Stimulated activated CD4-positive, alpha-beta T cell treated with anti-CD3 and anti-CD28 coated beads, Interleukin-4, amount 100 ng/mL, for 48 hours (primary cell): Measurements from ENCODE around the gene ENHO.
A peak's percentile ranks its signal among the peaks of the same experiment; 100 is the strongest.

Experiments used
- DNase-seq, 2 donors: peaks; one replicate each; pipeline ENCODE4 v3.0.0-alpha.2; 2020; ENCODE audit warnings: low read depth in 2 of 2

Gene ENHO

DNA sequence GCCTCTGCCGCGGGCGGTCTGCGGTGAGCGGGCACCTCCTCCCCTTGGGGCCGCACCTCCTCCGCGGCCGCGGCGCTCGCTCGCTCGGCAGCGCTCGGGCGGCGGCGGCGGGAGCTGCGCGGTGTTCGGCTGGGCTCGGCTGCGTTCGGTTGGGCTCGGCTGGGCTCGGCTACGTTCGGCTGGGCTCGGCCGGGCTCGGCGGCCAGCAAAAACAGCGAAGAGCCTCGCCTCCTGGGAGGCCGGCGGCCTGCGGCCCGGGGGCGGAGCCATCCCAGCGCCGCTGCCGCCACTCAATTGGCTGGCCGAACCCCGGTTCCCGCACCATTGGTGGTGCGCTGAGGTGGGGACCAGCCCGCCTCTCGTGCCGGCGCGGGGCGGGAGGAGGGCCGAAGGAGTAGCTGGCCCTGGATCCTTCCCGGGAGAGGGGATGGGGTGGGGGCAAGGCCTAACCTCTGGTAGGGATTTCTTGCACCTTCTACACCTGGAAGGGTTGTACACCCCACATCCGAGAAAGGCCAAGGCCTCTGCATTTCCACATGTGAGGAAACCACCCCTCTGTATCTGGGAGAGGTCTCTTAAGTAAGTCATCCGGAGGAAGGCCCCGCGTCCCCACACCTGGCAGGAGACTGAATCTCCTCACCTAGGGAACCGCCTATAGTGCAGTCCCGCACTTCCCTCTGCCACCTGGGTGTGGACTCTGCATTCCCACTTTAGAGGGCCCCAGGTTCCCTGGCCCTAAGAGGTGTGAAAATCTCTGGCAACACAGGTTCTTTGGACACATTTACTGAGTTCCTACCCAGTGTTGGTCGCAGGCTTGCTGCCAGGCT is at the start of gene ENHO:
Gene ENHO, minus strand, starts transcription at position 20 of the 827 bp plus-strand sequence. CDS start 1,295 bp downstream, outside the sequence.
- peak; percentile 83 to 85 for DNase-seq

DNA sequence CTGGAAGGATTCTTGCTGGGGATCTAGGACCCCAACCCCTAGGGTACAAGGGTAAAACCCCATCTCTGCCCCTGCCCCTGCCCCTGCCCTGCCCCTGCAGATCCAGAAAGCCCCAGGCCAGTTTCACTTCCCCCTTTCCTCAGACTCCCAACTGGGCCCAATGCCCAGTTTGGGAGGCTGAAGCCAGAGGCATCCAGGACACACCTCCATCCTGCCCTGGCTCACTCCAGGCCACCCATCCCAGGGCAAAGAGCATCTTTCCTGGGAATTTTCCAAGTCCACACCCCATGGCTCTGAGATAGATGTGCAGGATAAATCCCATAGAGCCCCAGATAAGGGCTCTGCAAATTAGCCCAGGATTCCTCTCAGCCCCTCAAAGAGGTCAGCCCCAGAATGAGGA is 49.3 kb upstream of the ENHO start:
- DNase-seq = no peak

DNA sequence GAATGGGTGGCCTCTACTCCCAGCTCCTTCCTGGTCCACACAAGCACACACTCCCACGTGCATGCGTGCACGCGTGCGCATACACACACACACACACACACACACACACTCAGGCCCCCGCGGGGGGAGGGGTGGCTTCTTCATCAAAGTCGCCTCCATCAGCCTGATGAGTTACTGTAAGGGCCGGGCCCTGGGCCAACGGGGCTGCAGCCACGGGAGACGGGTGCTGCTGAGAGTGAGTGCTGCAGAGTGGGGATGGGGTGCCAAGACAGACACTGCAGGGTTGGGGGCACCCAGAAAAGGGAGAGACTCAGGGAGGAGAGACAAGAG is 48.7 kb upstream of the ENHO start:
- no peak for DNase-seq

DNA sequence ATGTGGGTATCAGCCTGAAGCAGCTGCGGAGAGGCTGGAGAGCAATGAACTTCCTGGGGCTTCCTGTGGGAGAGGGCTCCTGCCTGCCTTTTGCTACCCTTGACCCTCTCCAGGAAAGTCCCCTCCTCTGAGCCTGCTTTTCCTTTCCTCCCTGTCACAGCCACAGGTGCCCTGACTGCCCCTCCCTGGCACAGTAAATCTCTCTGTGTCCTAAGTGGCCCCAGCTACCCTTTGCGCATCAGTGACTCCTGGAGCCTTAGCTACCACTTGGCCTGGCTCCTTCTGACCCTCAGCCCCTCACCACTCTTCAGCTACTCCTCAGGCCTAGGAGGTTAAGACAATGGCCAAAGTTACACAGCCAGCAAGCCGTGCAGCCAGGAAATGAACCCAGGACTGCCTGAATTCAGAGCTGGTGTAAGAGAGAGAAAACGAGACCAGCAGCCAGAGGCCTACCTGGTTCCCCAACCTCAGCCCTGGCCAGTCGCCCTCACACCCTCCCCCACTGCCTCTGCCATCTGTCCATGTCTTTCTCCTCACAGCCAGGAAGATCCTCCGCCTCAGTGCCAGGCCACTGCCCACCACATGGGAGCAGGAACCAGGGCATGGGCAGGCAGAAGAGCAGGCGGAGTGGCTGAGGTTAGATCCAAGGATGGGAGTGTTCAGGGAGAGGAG is 48.2 kb upstream of the ENHO start:
- DNase-seq = no peak

DNA sequence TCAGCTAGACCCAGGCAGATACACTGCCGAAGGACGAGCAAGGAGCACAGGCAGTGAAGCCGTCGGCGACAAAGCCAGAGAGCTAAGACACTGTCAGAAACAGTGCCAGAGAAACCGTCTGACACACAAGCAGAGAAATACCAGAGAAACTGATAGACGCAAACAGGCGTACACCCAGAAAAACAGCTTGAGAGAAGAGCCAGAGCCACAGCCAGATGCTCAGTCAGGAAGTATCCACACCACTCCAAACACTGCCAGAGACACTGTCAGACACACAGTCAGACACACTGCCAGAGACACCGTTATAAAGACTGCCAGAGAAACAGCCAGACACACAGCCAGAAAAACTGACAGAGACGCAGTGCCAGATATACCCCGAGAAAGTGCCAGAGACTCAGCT is 47.6 kb upstream of the ENHO start:
- DNase-seq = no peak

DNA sequence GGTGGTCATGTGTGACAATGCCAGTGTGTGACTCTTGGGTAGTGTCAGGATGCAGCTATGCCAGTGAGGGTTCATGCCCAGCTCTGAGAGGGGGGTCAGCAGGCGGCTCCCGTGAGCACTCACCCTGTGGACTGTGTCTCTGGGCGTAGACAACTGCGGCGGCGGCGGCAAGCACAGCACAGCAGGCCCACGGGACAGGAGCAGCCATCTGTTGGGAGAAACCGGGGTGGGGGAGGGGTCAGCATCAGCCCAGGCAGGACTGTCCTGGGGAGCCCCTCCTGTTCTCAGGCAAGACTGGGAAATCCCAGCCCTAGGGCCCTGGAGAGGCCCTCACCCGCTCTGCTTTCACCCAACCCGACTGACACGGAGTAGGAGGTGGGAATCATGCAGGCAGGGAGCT is 46.0 kb upstream of the ENHO start:
- DNase-seq = no peak

DNA sequence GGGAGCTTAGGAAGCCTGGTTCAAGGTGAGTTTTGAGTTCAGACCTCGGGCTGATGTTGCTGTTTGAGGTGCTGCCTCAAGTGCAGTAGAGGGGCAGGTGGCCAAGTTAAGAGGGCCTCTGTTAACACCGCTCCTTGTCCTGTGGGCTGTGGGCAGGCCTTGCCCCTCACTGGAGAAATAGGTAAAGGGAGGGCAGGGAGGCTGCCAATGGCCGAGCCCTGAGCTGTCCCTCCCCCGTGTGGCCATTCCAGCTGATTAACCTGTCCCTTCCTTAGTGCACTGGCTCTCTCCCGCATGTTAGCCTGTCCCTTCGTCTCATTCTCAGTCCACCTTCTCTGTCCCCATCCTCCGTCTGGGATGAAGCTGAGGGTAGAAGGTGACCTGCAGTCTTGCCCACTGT is 45.3 kb upstream of the ENHO start:
- DNase-seq = no peak

DNA sequence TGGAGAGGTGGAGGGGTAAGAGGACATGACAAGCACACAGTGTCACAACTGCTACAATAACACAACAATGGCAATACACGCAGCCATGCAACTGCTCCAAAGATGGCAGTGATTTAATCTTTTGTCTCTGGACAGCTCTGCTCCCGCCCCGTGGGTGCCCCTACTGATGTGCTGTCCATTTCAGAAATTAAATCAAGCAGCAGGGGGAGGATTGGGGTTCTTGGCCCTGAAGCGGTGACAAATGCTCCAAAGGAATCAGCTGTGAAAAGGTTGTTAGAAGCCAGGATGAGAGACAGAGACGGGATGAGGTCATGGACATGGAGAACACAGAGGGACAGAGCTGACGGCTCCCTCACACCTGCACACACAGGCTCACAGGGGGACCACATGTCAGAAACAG is 44.2 kb upstream of the ENHO start:
- no peak for DNase-seq

DNA sequence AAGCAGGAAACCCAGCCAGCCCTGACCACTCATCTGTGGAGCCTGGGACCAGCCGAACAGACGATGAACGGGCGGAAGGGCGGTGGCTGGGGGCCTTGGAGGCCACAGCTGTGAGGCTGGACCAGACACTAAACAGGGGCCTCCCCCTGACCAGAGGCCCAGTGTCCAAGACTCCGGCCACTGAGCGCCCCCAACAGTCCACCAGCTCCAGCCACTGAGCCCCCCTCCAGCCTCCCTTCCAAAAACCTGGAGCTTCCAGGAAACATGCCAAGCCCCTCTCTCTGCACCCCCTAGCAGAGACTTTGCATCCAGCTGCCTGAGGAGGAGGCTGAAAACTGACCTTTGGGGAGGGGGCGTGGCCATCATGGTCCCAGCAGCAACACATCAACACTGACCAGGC is 43.5 kb upstream of the ENHO start:
- DNase-seq = no peak

DNA sequence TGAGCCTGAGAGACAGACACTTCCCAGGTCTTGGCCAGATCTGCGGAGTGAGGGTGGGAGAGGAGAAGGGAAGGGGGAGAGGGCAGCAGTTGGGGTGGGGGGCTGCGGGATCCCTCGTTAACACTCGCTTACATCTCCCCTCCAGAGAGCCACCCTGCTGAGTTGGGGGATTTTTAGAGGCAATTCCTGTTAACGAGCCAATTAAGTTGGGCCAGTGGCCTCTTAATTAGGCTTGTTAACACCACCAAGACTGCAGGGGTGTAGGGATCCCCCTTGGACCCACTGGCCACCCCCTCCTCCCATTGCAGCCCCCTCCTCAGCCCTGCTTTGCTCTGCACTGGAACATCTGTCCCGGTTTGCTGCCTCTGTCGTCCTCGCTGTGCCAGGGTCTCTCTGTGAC is 43.1 kb upstream of the ENHO start:
- no peak for DNase-seq

DNA sequence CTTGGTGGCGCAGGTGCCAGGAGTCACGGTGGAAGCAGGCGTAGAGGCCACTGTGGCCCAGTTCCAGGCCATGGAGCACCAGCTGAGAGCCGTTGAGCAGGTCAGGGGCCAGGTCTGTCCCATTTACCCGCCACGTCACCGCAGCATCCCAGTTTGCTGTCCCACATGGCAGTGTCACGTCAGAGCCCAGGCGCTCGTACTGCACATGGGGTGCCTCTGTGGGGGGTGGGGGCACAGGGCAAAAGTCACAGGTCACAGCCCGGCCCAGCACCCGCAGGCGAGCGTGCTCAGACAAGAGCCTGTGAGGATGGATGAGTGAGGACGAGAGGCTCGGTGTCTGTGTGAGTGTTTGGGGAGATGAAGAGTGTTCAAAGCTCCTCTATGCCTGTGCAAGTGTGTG is 41.8 kb upstream of the ENHO start:
- no peak for DNase-seq

DNA sequence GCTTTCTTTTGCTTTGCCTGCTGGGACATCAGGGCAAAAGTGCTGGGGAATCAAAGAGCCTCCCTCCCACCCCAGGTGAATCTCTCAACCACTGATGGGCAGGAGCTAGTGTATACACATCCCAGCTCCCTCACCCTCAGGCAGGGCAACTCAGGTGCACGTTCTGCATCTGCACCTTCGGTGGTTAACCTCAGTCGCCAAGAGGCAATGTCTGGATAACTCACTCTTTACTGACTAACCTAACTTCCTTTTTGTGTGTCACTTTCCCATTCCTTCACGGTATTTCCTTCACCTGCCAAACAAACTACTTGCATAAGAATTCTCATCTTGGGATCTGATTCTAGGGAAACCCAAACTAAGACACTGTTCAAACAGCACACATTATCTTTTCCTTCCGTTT is 40.5 kb upstream of the ENHO start:
- no peak for DNase-seq

DNA sequence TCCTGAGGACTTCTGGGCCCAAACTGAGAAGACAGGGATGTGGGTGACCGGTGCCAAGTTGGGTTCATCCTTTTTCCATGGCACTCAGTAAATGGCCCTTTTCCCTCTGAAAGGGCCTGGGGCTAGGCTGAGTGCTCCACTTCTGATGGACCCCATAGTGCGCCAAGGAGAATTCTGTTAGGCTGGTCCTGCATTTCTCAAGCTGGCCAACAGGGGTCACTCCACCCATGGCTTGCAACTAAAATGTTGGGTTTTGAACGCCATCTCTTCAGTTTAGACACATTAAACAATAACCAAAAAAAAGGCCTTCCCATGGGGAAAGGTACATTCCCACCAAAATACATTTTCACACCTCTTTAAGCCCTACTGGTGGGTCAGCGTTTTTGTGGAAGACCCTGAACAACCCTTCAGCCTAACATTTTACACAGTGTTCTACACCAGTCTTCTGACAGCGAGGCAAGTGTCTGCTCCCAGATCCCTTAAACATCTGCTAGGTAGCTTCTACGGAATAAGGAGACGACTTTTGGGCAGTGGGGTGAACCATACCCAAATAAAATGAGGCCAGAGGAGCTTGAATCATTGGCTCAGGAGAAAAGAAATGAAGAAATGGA is 39.5 kb upstream of the ENHO start:
- peak; percentile 15 to 57 for DNase-seq

DNA sequence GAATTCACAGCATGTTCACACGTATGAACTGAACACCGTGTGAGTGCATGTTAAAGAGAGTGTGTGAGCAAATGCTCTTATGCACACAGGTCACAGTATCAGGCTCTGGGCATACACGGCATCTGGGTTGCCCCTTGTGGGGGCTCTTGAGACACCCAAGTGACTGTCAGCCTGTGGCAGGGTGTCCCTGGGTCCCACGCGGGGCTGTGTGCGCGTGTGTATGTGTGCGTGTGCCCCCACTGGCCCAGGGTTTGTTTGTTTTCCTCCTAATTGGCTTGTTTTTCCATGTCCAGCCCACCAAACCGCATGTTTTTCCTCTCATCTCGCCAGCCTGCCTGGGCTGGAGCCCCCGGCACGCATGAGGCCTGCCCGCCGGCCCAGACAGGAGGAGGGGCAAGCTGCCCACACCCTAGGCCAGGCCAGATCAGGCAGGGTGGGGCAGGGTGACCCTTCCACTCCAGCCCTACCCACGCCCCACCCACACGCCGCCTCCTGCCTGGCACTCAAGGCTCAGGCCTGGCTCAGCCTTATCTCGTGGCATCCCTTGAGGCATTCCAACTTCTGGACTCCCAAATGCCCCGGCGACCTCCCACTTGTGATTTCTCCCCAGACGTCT is 37.9 kb upstream of the ENHO start:
- no peak for DNase-seq

DNA sequence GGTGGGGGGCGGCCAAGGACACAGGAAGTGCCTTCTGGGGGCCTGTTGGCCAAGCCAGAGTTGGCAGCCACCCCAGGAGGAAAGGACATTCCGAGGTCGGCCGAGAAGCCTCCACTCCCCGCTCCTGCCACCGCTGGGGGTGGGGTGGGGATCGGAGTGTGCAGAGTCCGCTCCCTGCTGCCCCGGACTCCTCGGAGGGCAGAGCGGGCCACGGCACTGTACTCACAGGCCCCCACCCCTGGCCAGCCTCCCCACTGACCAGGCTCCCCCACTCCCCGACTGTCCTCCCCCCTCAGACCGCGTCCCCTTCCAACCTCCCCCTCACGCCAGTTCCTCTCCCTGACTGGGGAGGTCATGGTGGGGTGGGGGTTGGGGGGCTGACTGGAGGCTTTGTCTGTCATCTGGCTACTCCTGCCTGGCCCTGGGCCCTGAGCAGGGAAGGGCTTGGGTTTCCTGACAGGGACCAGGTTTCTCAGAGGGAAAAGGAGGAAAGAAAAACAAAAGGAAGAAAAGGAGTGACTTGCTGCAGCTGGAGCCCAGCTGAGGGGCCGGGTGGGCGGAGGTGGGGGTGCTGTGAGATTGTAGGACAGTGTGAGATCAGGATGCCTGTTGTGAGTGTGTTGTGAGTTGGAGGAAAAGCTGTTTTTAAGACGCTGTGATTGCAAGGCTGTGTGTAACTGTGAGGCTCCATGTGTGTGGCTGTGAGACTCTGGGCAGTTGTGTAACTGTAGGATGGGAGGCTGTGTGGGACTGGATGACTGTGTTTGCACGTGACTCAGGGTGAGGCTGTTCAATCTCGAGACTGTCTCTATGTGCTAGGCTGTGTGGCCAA is 37.0 kb upstream of the ENHO start:
- no peak for DNase-seq

DNA sequence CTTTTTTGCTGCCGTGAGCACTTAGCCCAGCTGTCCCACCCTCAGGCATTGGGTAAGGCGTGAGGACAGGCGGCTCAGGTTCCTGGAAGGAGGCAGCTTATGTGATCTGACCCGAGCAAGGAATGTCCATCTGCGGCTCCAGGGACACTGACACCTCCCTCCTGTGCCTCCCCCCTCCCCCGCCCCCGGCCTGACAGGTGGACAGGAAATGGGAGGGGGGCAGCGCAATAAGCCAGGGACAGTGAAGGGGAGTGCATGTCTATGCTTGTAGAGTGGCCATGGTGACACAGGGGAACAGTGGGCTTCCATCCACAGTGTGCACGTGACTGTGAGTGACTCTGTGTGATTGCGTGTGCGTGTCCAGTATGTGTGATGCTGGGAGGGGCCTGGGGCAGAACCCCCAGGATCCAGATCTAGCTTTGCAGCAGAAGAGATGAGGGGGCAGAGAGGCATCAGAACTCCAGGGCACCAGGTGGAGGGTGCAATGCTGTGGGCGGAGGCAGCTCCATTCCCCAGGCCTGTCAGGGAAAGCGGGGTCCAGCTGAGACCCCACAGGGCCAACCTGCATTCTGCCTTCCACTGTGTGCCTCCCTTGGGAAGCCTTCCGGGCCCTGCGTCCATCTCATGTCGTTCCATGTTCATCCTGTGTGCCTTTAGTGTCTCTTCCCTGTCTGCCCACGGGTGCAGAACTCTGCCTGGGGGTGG is 36.3 kb upstream of the ENHO start:
- DNase-seq = no peak

DNA sequence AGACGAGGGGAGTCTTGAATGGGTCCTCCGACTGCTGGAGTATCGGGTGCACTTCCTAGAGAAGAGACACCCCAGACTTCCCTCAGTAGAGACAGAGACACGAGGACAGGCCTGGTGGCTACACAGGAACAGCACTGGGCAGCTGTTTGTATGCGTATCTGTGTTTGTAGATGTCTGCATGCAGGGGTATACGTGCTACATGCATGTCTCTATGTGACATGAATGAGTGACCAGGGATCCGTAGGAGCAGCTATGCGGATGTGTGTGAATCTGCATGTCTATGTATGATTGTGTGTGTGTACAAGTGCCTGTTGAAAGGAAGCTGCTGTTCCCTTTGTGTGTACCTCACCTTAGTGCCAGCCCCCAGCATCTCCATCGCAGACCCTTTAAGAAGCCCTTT is 35.6 kb upstream of the ENHO start:
- no peak for DNase-seq

DNA sequence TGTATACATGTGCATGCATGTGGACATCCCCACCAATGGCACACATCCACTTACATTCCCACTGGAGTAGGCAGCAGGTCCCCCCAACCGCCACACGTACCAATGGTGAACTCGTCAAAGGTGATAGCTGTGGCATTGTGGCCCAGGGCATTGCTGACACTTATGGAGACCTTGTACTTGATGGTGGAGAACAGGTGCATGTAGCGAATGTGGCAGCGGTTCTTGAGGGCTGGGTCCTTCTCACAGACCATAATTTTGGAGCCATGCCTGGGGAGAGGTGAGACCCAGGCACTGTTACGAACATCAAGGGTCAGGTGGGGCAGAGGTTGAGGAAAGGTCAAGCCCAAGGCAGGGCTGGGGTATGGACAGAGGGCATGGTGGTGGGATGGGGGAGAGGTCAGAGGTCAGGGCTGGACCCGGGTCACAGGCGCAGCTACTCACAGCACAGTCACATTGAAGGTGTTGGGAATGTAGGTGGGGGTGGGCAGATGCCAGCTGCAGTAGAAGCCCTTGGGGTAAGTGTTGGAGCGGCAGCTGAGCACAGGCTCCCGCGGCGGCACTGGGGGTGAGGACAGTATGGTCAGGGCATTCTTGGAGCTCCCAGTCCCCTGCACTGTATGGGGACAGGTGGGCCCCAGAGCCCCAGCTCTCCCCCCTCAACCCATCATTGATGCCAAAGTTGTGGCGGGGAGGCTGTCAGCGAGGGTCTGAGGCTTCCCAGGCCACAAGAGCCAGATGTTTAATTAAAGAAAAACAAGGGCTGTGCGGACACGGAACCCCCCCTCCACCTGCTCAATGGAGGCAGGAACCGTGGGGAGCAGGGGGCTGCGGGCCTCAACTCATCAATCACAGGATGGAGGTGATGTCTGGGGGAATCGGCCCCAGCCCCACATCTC is 34.9 kb upstream of the ENHO start:
- no peak for DNase-seq

DNA sequence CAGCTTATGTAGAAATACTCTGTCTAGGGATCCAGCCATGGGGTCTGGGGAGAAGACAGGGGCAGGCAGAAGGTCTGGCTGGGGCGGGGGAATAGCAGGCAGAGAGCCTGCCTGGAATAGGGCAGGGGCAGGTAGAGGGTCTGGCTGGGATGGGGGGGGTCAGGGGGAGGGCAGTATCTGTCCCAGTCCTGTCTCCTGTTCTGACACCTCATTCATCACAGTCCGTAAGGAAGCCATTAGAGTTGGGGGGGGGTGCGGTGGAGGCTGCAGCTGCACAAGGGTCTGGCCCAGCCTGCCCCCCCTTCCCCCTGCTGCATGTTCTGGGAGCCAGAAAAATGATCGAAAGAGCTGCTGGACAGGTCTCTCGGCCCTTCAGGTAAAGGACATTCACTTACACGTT is 34.2 kb upstream of the ENHO start:
- DNase-seq = no peak

DNA sequence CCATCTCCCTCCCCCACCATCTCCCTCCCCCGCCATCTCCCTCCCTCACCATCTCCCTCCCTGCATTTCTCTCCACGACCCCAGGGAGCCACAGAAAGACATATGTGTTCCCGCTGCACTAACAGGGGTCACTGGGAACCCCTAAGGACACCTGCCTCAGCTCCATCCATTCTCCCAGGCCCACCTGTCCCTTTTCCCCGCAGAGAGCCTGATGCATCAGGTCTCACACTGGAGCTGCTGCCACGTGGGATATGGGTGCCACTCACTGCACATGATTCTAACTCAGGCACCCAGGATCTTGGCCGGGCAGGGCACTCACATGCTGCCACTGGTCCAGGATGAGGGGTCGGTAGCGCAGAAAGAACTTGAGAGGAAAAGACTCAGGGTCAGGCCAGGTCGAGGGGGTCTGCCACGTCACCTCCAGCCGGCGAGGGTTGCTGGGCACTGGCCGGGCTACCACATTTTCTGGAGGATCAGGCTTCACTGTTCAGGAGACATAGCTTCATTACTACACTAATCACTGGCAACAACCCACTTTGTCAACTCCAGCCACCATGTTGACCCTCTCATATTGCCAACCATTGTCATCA is 33.2 kb upstream of the ENHO start:
- no peak for DNase-seq
